ENCODE results near the gene FAM162B.
"Not testable (repeated sequence)": the region's sequence is repeated elsewhere in the genome, so short reads cannot be mapped to it uniquely, and the experiment has no call there.

FAM162B gene

DNA sequence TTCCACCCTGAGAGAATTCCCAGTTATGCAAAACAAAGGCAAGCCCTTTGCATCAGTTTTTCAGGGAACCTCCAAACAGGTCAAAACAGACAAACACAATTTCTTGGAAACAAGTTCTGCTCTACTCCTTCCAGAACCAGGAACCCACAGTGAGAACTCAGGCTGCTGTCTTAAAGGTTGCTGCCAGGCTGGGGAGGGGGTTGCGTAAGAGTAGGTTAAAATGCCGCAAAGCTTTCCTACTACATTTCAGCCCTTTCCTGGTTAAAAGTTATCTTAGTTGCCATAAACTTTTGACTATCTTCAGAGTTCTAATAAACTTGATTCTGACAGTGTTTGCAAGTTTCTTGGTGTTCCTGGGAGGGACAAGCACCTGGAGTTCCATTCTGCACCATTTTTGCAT lies 50.8 kb downstream of the FAM162B start:
- no peak for DNase-seq

DNA sequence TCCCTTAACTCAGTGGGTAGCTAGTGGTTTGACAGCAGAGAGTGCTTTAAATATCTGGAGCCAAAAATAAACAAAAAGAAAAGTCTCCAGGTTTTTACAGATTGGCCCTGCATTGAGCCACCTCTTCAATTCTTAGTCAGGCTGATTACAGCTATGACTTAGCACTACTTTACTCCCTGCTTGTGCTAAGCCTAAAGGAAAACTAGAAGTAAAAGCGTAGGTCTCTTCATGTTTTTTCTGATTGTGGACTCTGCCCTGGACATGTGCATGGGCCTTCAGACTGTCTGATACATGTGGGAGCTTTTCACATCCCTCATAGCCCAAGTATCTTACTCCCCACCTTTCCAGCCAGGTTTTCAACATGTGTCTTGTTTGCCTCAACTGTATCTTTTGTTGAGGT lies 51.2 kb downstream of the FAM162B start:
- DNase-seq, result no peak

GRCh38 chr6:116705917-116706316 lies 59.6 kb downstream of the FAM162B start:
- DNase-seq, result no peak

GRCh38 chr6:116703888-116704287 lies 61.6 kb downstream of the FAM162B start:
- not testable (repeated sequence) for DNase-seq

All from activated CD4-positive, CD25-positive, alpha-beta regulatory T cell treated with anti-CD3 and anti-CD28 coated beads, Interleukin-2, amount 50 U/mL, for 72 hours (primary cell).